Body of pancreas (tissue), 4 donors: ENCODE results near the gene FAM217A. TPM values are rescaled to one million over a fixed set of nuclear protein-coding genes. Genes with fewer than 3 reads are reported as not detected.

Experiments
- ATAC-seq: fragments of 150-250 bp; one replicate; pipeline ENCODE4 v1.9.1; 2016
- DNase-seq, 4 donors: peaks; one replicate each; pipeline ENCODE4 v3.0.0-alpha.2; 2019
- H3K27ac ChIP-seq, 4 donors: fragments of 200-600 bp; sonication (generic); 1 replicate in 3 of 4; 2 replicates in 1 of 4; pipeline versions ENCODE4 v1.5.1 to v1.6.1; 2016 to 2019; ENCODE audit warnings: mild to moderate bottlenecking in 1 of 4, mixed read lengths in 1 of 4, moderate library complexity in 1 of 4
- H3K27me3 ChIP-seq, 2 donors: fragments of 200-600 bp; sonication (generic); one replicate each; pipeline ENCODE4 v1.6.0; 2016; ENCODE audit warnings: mild to moderate bottlenecking in 1 of 2
- H3K36me3 ChIP-seq, 2 donors: fragments of 200-600 bp; sonication (generic); replicated peaks in 1 of 2; 2 replicates each; pipeline ENCODE4 v1.5.1; 2016; ENCODE audit warnings: low read depth in 2 of 2; ENCODE audit not compliant: insufficient read depth in 1 of 2
- H3K4me1 ChIP-seq: fragments of 200-600 bp; sonication (generic); one replicate; pipeline ENCODE4 v1.6.0; 2016
- H3K4me3 ChIP-seq, 2 donors: fragments of 200-600 bp; sonication (generic); 1 replicate in 1 of 2; 2 replicates in 1 of 2; pipeline ENCODE4 v1.5.1; 2016 to 2019
- H3K9me3 ChIP-seq, 3 donors: fragments of 200-600 bp; sonication (generic); 1 replicate in 2 of 3; 2 replicates in 1 of 3; pipeline ENCODE4 v1.5.1; 2016
- POLR2A ChIP-seq, 3 donors: fragments of 450-650 bp; IDR thresholded peaks; one replicate each; pipeline ENCODE4 v1.6.1; 2016; ENCODE audit warnings: antibody characterized with exemption in 3 of 3, mild to moderate bottlenecking in 2 of 3
- WGBS, 2 donors: methylation state at CpG; one replicate each; pipeline ENCODE4 v1.1.5; 2017; 5-methylcytosine and 5-hydroxymethylcytosine counted together
- intact Hi-C: fragments of 100-400 bp; cut with DNase I; formaldehyde crosslinking; loops from one replicate; pipeline ENCODE4 v1.15.1; 2023
- total RNA-seq, 2 donors: library from RNA; depleted of rRNA; stranded (reverse); fragments of >200 nt; gene quantifications; one replicate each; pipeline ENCODE4 v1.1.0, GENCODE V29; 2016
- TF ChIP-seq, protein P1 (sequence below), 7 experiments: fragments of 450-650 bp in 4 of 7; fragments of 200-600 bp in 3 of 7; sonication (generic) in 3 of 7; IDR thresholded peaks; one replicate each; pipeline ENCODE4 v1.5.1; 2016 to 2019; ENCODE audit warnings: antibody characterized with exemption in 7 of 7

Gene FAM217A
- total RNA-seq, 2 donors from 2014 or later: not detected

DNA sequence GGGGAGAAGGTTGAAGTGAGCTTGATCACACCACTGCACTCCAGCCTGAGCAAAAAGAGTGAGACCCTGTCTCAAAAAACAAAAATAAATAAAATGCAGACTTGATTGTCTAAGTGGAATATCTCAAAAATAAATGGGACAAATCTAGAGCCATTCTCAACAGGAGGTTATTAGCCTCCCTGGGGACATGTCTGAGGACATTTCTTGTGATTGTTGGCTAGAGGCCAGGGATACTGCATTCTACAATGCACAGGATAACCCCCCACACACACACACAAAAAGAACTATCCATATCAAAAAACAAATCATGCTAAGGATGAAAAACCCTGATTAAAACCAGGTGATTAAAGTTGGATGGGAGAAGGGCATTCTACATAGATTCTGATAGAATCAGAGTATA, 37.5 kb downstream of the FAM217A start:
- no peaks in the 10 kb centered on the region for H3K4me1 ChIP-seq
- no peaks in the 10 kb centered on the region for H3K9me3 ChIP-seq
- no peaks in the 10 kb centered on the region for H3K27me3 ChIP-seq
- no peak overlapping the region for H3K4me3 ChIP-seq
- intact Hi-C loops: no loop called here
- H3K36me3 ChIP-seq: peaks cover 0 to 54% of the 10 kb centered on the region in 2 donors
- DNase-seq: no peak
- no peak overlapping the region for H3K27ac ChIP-seq
- no peak for TF ChIP-seq POLR2A (IDR thresholded peaks at IDR 0.05)
- TF ChIP-seq, protein P1, sequence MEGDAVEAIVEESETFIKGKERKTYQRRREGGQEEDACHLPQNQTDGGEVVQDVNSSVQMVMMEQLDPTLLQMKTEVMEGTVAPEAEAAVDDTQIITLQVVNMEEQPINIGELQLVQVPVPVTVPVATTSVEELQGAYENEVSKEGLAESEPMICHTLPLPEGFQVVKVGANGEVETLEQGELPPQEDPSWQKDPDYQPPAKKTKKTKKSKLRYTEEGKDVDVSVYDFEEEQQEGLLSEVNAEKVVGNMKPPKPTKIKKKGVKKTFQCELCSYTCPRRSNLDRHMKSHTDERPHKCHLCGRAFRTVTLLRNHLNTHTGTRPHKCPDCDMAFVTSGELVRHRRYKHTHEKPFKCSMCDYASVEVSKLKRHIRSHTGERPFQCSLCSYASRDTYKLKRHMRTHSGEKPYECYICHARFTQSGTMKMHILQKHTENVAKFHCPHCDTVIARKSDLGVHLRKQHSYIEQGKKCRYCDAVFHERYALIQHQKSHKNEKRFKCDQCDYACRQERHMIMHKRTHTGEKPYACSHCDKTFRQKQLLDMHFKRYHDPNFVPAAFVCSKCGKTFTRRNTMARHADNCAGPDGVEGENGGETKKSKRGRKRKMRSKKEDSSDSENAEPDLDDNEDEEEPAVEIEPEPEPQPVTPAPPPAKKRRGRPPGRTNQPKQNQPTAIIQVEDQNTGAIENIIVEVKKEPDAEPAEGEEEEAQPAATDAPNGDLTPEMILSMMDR (IDR thresholded peaks at IDR 0.05): no peak
- no peak for ATAC-seq

DNA sequence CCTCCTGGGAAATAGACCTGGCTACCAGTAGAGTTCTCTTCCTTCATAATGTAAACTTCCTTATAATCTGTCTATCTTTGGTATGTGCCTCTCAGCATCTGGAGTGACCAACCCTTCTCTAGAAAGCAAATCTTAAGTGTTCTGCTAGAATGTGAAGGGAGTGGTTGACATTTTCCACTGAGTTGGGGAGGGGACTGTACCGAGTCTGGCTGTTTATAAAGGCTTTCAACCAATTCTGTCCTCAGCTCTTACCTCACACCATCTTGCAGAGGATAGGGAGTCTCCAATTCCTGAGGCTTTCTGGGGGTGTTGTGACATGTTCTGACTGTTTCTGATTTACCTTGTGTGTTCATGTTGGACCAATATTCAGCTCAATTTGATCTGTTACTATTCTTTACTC, 39.6 kb downstream of the FAM217A start:
- DNase-seq (no peak), ATAC-seq (no peak)
- Histone ChIP-seq H3K27me3 (no peaks in the 10 kb centered on the region), H3K27ac (no peak overlapping the region), H3K4me1 (no peaks in the 10 kb centered on the region), H3K36me3 (peaks cover 0 to 49% of the 10 kb centered on the region in 2 donors), H3K4me3 (no peak overlapping the region), H3K9me3 (no peaks in the 10 kb centered on the region)
- TF ChIP-seq, protein P1 (IDR thresholded peaks at IDR 0.05): no peak
- TF ChIP-seq POLR2A (IDR thresholded peaks at IDR 0.05): no peak
- 93 to 100% methylated on average over 1 of the region's 1 CpG for WGBS, 2 donors
- intact Hi-C loops: no loop called here

DNA sequence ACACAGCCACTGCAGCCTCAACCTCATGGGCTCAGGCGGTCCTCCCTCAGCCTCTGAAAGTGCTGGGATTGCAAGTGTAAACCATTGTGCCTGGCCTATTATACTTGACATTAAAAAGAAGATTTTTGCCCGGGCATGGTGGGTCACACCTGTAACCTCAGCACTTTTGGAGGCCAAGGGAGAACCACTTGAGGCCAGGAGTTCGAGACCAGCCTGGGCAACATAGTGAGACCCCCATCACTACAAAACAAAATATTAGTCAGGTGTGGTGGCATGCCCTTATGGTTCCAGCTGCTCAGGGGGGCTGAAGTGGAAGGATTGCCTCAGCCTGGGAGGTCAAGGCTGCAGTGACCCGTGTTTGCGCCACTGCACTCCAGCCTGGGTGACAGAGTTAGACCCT, 42.4 kb downstream of the FAM217A start:
- Histone ChIP-seq H3K4me3 (no peak overlapping the region), H3K27ac (no peak overlapping the region), H3K27me3 (no peaks in the 10 kb centered on the region), H3K4me1 (no peaks in the 10 kb centered on the region), H3K36me3 (peaks cover 0 to 29% of the 10 kb centered on the region in 2 donors), H3K9me3 (no peaks in the 10 kb centered on the region)
- no peak for TF ChIP-seq POLR2A (IDR thresholded peaks at IDR 0.05)
- TF ChIP-seq, protein P1 (IDR thresholded peaks at IDR 0.05): no peak
- intact Hi-C loops: no loop called here
- no peak for DNase-seq
- 92 to 94% methylated on average over 5 of the region's 5 CpGs for WGBS, 2 donors
- ATAC-seq: no peak

DNA sequence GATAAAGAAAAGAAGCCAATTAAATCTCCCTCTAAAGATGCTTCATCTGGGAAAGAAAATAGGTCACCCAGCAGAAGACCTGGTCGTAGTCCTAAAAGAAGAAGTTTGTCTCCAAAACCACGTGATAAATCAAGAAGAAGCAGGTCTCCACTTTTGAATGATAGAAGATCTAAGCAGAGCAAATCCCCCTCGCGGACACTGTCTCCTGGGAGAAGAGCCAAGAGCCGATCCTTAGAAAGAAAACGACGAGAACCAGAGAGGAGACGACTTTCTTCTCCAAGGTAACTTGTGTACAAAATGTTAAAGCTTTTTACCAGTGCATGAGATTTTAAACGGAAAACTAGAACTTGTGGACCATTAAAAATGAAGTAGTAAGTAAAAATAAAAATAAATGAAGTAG, 46.5 kb downstream of the FAM217A start:
- Histone ChIP-seq H3K4me1 (peaks cover 5% of the 10 kb centered on the region), H3K9me3 (no peaks in the 10 kb centered on the region), H3K36me3 (peaks cover 0 to 3% of the 10 kb centered on the region in 2 donors), H3K27me3 (no peaks in the 10 kb centered on the region), H3K27ac (no peak overlapping the region), H3K4me3 (no peak overlapping the region)
- no peak for TF ChIP-seq POLR2A (IDR thresholded peaks at IDR 0.05)
- TF ChIP-seq, protein P1 (IDR thresholded peaks at IDR 0.05): no peak
- intact Hi-C loops: no loop called here
- no peak for ATAC-seq
- DNase-seq: no peak
- WGBS, 2 donors: 69 to 70% methylated on average over 9 of the region's 9 CpGs

DNA sequence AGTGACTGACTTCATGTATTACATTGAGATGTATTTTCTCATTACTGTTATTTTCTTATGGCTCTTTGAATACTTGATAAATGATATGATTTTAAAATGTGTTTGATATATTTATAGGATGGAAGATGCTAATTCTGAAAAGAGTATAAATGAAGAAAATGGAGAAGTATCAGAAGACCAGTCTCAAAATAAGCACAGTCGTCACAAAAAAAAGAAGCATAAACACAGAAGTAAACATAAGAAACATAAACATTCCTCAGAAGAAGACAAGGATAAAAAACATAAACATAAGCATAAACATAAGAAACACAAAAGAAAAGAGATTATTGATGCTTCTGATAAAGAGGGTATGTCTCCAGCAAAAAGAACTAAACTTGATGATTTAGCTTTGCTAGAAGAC, 47.5 kb downstream of the FAM217A start:
- WGBS, 2 donors: 81% methylated on average over 1 of the region's 1 CpG
- DNase-seq (no peak), ATAC-seq (no peak)
- Histone ChIP-seq H3K4me1 (peaks cover 9% of the 10 kb centered on the region), H3K36me3 (no peaks in the 10 kb centered on the region), H3K4me3 (no peak overlapping the region), H3K27ac (no peak overlapping the region), H3K9me3 (no peaks in the 10 kb centered on the region), H3K27me3 (no peaks in the 10 kb centered on the region)
- intact Hi-C loops: no loop called here
- TF ChIP-seq, protein P1 (IDR thresholded peaks at IDR 0.05): no peak
- TF ChIP-seq POLR2A (IDR thresholded peaks at IDR 0.05): no peak
